ENCODE results near the gene GBF1.

GBF1 gene

GRCh38 chr10:102420714-102421506 lies 175.6 kb downstream of the GBF1 start, which contains the start of gene FBXL15:
FBXL15 (plus strand) TSS chr10:102420836; CDS start chr10:102421130, 294 bp downstream.
- DNase-seq (ENCODE audit: low read depth in 4 of 4, low spot score in 1 of 4): peak; percentile 92 to 99 (median 94)

- DNase-seq (ENCODE audit: low read depth in 4 of 4, low spot score in 1 of 4): no peak
Measured at GRCh38 chr10:102421507-102421756, 176.1 kb downstream of the GBF1 start.

GRCh38 chr10:102421757-102422512 lies 176.6 kb downstream of the GBF1 start:
- no peak for DNase-seq (ENCODE audit: low read depth in 4 of 4, low spot score in 1 of 4)

DNA sequence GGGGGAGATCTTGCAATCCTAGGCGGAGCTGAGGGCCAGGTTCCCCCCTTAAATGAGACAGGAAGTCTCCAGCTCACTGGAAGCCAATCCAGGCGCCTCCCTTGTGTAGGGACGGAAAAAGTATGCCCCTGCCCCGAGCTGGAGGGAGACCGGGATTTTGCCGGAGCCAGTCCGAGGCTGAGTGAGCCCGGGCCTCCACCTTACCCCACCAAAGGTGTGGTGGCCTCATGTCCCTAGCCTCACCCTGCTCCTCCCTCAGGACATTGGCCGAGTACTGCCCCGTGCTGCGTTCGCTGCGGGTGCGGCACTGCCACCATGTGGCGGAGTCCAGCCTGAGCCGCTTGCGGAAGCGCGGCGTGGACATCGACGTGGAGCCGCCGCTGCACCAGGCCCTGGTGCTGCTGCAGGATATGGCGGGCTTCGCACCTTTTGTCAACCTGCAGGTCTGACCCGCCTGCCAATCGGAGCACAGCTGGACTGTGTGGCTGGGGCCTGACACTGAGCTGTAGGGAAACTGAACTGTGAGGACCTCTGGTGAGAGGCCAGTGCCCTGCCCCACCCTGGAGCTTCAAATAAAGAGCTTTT lies 177.3 kb downstream of the GBF1 start:
- no peak for DNase-seq (ENCODE audit: low read depth in 4 of 4, low spot score in 1 of 4)

GRCh38 chr10:102423372-102423968 lies 178.1 kb downstream of the GBF1 start:
- no peak for DNase-seq (ENCODE audit: low read depth in 4 of 4, low spot score in 1 of 4)

DNA sequence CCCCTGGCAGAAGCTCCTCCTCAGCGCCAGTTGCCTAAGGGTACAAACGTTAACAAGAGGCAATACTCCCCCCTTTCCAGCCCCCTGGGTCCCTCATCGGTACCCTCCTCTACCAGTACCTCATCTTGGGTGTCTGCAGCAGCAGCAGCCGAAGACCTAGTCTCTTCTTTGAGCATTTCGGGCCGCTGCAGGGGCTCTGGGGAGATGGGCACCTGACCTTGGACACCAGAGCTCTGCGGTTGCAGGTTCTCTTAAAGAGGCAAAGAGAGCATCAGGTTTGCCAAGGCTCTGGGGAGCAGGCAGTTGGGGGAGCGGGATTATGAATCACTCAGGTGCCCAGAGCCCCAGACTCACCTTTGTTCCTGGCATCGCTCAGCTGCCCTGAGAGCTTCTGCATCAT lies 178.8 kb downstream of the GBF1 start:
- no peak for DNase-seq (ENCODE audit: low read depth in 4 of 4, low spot score in 1 of 4)

GRCh38 chr10:102424916-102425315 lies 179.6 kb downstream of the GBF1 start:
- DNase-seq (ENCODE audit: low read depth in 4 of 4, low spot score in 1 of 4): no peak

- no peak for DNase-seq (ENCODE audit: low read depth in 4 of 4, low spot score in 1 of 4)
Measured at GRCh38 chr10:102425444-102425843, 180.1 kb downstream of the GBF1 start.

- no peak for DNase-seq (ENCODE audit: low read depth in 4 of 4, low spot score in 1 of 4)
Measured at GRCh38 chr10:102426803-102427287, 181.5 kb downstream of the GBF1 start.

GRCh38 chr10:102429468-102429867 lies 184.1 kb downstream of the GBF1 start:
- DNase-seq (ENCODE audit: low read depth in 4 of 4, low spot score in 1 of 4): no peak

DNA sequence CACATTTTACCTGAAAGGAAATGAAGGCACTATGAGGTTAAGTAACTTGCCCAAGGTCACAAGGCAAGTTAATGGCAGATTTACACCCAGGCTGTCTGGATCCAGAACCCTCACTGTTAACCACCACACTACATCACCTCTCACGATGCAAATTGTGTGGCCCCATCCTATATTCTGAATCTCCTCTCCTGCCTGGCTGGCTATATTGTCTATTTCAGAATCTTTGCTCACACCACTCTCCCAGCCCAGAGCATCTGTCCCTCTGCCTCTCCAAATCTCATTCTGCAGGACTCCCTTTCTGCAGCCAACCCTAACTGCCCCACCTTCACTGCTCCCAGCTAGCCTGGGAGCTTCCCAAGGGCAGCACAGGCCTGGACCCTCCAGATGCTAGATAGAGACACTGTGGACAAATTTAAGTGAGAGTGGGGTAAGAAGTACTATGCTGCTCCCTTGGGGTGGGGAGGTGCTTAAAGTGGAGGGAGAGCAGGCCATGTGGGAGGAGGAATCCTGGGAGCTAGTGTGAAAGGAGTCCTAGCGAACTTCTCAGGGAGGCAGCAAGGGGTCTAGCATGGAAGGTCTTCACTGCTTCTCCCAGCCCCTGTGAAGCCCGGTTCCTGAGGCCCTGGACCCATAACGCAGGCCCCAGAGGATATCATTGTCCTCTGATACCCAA lies 186.3 kb downstream of the GBF1 start:
- DNase-seq (ENCODE audit: low read depth in 4 of 4, low spot score in 1 of 4): no peak

Data from stimulated activated CD4-positive, alpha-beta T cell treated with anti-CD3 and anti-CD28 coated beads, Interleukin-1b, Interleukin-23, amount 100 ng/mL, for 24 hours (primary cell).